Trophoblast cell (in vitro differentiated cells and primary cell): ENCODE measurements around the gene KCND2.

Experiments used
- DNase-seq, 2 donors: peaks; one replicate each; pipeline ENCODE4 v3.0.0-alpha.2; 2016
- H2AFZ ChIP-seq: 2 replicates; pipeline ENCODE4 v1.6.1; 2013; ENCODE audit warnings: low read length, moderate library complexity, mild to moderate bottlenecking; ENCODE audit not compliant: insufficient read depth, poor library complexity
- H2AK5ac ChIP-seq: 2 replicates; pipeline ENCODE4 v1.6.1; 2013; ENCODE audit warnings: mild to moderate bottlenecking, low read length
- H2BK120ac ChIP-seq: 2 replicates; pipeline ENCODE4 v1.6.1; 2013; ENCODE audit warnings: low read length, mild to moderate bottlenecking, moderate library complexity; ENCODE audit not compliant: insufficient read depth, poor library complexity
- H2BK12ac ChIP-seq: 2 replicates; pipeline ENCODE4 v1.6.1; 2013; ENCODE audit warnings: mild to moderate bottlenecking, low read length, moderate library complexity
- H2BK5ac ChIP-seq: 2 replicates; pipeline ENCODE4 v1.6.1; 2013; ENCODE audit warnings: low read length, low read depth, moderate library complexity, mild to moderate bottlenecking; ENCODE audit not compliant: poor library complexity
- H3K14ac ChIP-seq: 2 replicates; pipeline ENCODE4 v1.6.1; 2013; ENCODE audit warnings: mild to moderate bottlenecking, low read length
- H3K18ac ChIP-seq: 2 replicates; pipeline ENCODE4 v1.6.1; 2013; ENCODE audit warnings: mild to moderate bottlenecking, low read length
- H3K23ac ChIP-seq: 2 replicates; pipeline ENCODE4 v1.6.1; 2013; ENCODE audit warnings: low read length
- H3K27ac ChIP-seq: 2 replicates; pipeline ENCODE4 v1.5.1; 2013; ENCODE audit warnings: low read depth, mild to moderate bottlenecking, inconsistent platforms, low read length, moderate library complexity
- H3K27me3 ChIP-seq: 2 replicates; pipeline ENCODE4 v1.6.1; 2013; ENCODE audit warnings: inconsistent platforms, mild to moderate bottlenecking, low read length, moderate library complexity; ENCODE audit not compliant: insufficient read depth
- H3K36me3 ChIP-seq, 2 experiments: 1 replicate in 1 of 2; 2 replicates in 1 of 2; pipeline ENCODE4 v1.6.1; 2013; ENCODE audit warnings: low read length in 2 of 2, mild to moderate bottlenecking in 2 of 2, moderate library complexity in 1 of 2; ENCODE audit not compliant: insufficient read depth in 2 of 2, control insufficient read depth in 1 of 2
- H3K4ac ChIP-seq: 2 replicates; pipeline ENCODE4 v1.6.1; 2013; ENCODE audit warnings: low read depth, mild to moderate bottlenecking, low read length, moderate library complexity
- H3K4me1 ChIP-seq, 2 experiments: 1 replicate in 1 of 2; 2 replicates in 1 of 2; pipeline ENCODE4 v1.6.1; 2013; ENCODE audit warnings: low read length in 2 of 2, mild to moderate bottlenecking in 2 of 2, moderate library complexity in 1 of 2; ENCODE audit not compliant: insufficient read depth in 2 of 2, control insufficient read depth in 1 of 2
- H3K4me2 ChIP-seq: 2 replicates; pipeline ENCODE4 v1.6.1; 2013; ENCODE audit warnings: inconsistent platforms, mild to moderate bottlenecking, low read length, moderate library complexity
- H3K4me3 ChIP-seq: 2 replicates; pipeline ENCODE4 v1.5.1; 2013; ENCODE audit warnings: mild to moderate bottlenecking, low read depth, low read length, inconsistent platforms
- H3K79me1 ChIP-seq: one replicate; pipeline ENCODE4 v1.6.1; 2013; ENCODE audit warnings: low read length
- H3K79me2 ChIP-seq: 2 replicates; pipeline ENCODE4 v1.6.1; 2013; ENCODE audit warnings: low read length, mild to moderate bottlenecking; ENCODE audit not compliant: control insufficient read depth, insufficient read depth, poor library complexity
- H3K9ac ChIP-seq: 2 replicates; pipeline ENCODE4 v1.6.1; 2013; ENCODE audit warnings: mild to moderate bottlenecking, low read length
- H3K9me3 ChIP-seq: 2 replicates; pipeline ENCODE4 v1.6.1; 2013; ENCODE audit warnings: low read depth, mild to moderate bottlenecking, control low read depth, inconsistent platforms, low read length; ENCODE audit not compliant: insufficient read depth
- H4K12ac ChIP-seq: 2 replicates; pipeline ENCODE4 v1.6.1; 2013; ENCODE audit warnings: low read depth, mild to moderate bottlenecking, low read length, moderate library complexity
- H4K8ac ChIP-seq: 2 replicates; pipeline ENCODE4 v1.6.1; 2013; ENCODE audit warnings: low read depth, mild to moderate bottlenecking, low read length, moderate library complexity
- H4K91ac ChIP-seq: one replicate; pipeline ENCODE4 v1.6.1; 2013; ENCODE audit warnings: low read depth, mild to moderate bottlenecking, low read length, moderate library complexity
- WGBS: extraction: QIAGEN DNeasy Blood & Tissue Kit; methylation state at CpG from one replicate; pipeline ENCODE4 v1.1.7; 2013; ENCODE audit warnings: missing lambda C conversion rate; ENCODE audit not compliant: insufficient read length, insufficient coverage; ENCODE audit errors: extremely low coverage; 5-methylcytosine and 5-hydroxymethylcytosine counted together

Gene KCND2

GRCh38 chr7:120709252-120709971 is 436.4 kb downstream of the KCND2 start:
- H3K27ac ChIP-seq, result no peak overlapping the region
- no peak overlapping the region for H3K23ac ChIP-seq
- no CpG with 5 or more reads among the region's 1 CpG for WGBS
- no peak overlapping the region for H2AFZ ChIP-seq
- H3K79me2 ChIP-seq, result no peaks in the 10 kb centered on the region
- no peak overlapping the region for H3K4me3 ChIP-seq
- no peak overlapping the region for H4K91ac ChIP-seq
- no peak overlapping the region for H2AK5ac ChIP-seq
- H4K12ac ChIP-seq, result no peak overlapping the region
- no peaks in the 10 kb centered on the region for H3K4me1 ChIP-seq
- no peaks in the 10 kb centered on the region for H3K36me3 ChIP-seq
- DNase-seq, result no peak
- no peak overlapping the region for H2BK5ac ChIP-seq
- H3K9ac ChIP-seq, result no peak overlapping the region
- no peak overlapping the region for H3K4me2 ChIP-seq
- no peak overlapping the region for H4K8ac ChIP-seq
- no peak overlapping the region for H3K14ac ChIP-seq
- H3K4ac ChIP-seq, result no peak overlapping the region
- no peak overlapping the region for H2BK120ac ChIP-seq
- H3K27me3 ChIP-seq, result no peaks in the 10 kb centered on the region
- no peak overlapping the region for H2BK12ac ChIP-seq
- no peaks in the 10 kb centered on the region for H3K9me3 ChIP-seq
- H3K18ac ChIP-seq, result no peak overlapping the region
- no peaks in the 10 kb centered on the region for H3K79me1 ChIP-seq

- H3K36me3 ChIP-seq, result no peaks in the 10 kb centered on the region
- H3K4me3 ChIP-seq, result no peak overlapping the region
- H3K79me2 ChIP-seq, result no peaks in the 10 kb centered on the region
- no peak for DNase-seq
- WGBS, result no CpG with 5 or more reads among the region's 1 CpG
- H3K4ac ChIP-seq, result no peak overlapping the region
- H2BK5ac ChIP-seq, result no peak overlapping the region
- H3K4me2 ChIP-seq, result no peak overlapping the region
- H4K12ac ChIP-seq, result no peak overlapping the region
- no peak overlapping the region for H2AFZ ChIP-seq
- no peak overlapping the region for H2BK120ac ChIP-seq
- no peak overlapping the region for H2BK12ac ChIP-seq
- no peak overlapping the region for H4K91ac ChIP-seq
- H3K14ac ChIP-seq, result no peak overlapping the region
- no peaks in the 10 kb centered on the region for H3K9me3 ChIP-seq
- no peak overlapping the region for H3K27ac ChIP-seq
- H4K8ac ChIP-seq, result no peak overlapping the region
- H3K18ac ChIP-seq, result no peak overlapping the region
- no peak overlapping the region for H2AK5ac ChIP-seq
- no peaks in the 10 kb centered on the region for H3K27me3 ChIP-seq
- no peak overlapping the region for H3K23ac ChIP-seq
- H3K79me1 ChIP-seq, result no peaks in the 10 kb centered on the region
- H3K9ac ChIP-seq, result no peak overlapping the region
- H3K4me1 ChIP-seq, result no peaks in the 10 kb centered on the region
Measured at GRCh38 chr7:120709972-120710320, 437.0 kb downstream of the KCND2 start.

DNA sequence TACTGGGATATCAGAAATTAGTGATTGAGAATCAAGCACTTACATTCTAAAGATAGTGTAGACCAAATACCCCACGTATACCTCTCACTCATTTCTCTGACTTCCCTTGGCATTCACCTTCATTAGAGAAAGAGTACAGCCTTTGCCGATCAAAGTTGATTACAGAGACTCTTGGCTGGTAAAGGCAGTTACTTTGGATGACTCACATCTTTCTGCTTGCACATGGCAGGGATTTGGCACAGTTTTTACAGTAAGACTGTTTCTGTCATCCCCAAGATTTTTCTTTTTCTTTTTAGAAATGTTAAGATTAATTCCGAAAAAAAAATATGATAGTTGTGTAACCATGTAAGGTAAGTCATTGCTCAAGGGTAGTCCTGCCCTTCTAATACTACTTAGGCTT is 442.0 kb downstream of the KCND2 start:
- Histone ChIP-seq H4K8ac (no peak overlapping the region), H2BK120ac (no peak overlapping the region), H4K91ac (no peak overlapping the region), H3K27ac (no peak overlapping the region), H3K79me2 (no peaks in the 10 kb centered on the region), H4K12ac (no peak overlapping the region), H3K36me3 (no peaks in the 10 kb centered on the region), H3K4me3 (no peak overlapping the region), H2AFZ (no peak overlapping the region), H2BK5ac (no peak overlapping the region), H3K4ac (no peak overlapping the region), H3K27me3 (no peaks in the 10 kb centered on the region), H3K9ac (no peak overlapping the region), H3K23ac (no peak overlapping the region), H3K79me1 (no peaks in the 10 kb centered on the region), H2BK12ac (no peak overlapping the region), H3K9me3 (no peaks in the 10 kb centered on the region), H3K4me1 (no peaks in the 10 kb centered on the region), H3K18ac (no peak overlapping the region), H2AK5ac (no peak overlapping the region), H3K14ac (no peak overlapping the region), H3K4me2 (no peak overlapping the region)
- no peak for DNase-seq
- WGBS, result no CpG with 5 or more reads among the region's 3 CpGs

DNA sequence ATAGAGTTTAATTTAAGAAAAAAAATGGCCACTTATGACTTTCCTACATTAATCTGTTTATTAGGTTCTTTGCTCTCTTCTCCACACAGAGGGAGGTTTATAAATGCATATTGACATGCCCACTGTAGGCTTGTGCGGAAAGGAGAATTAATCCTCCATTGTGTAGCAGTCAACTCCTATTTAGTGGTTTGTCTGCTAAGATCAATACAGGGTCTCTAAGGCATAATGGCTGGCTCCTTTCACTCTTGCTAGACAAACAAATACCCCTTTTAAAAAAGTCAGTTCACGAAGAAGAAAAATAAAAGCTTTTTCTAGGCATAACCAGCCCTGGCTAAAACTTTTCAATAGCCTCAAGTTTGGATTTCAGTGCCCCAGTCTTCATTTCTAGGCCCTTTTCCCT is 443.3 kb downstream of the KCND2 start:
- H3K4me1 ChIP-seq, result no peaks in the 10 kb centered on the region
- no peak overlapping the region for H4K12ac ChIP-seq
- H2AK5ac ChIP-seq, result no peak overlapping the region
- no peaks in the 10 kb centered on the region for H3K79me2 ChIP-seq
- no peaks in the 10 kb centered on the region for H3K79me1 ChIP-seq
- H3K4ac ChIP-seq, result no peak overlapping the region
- no peaks in the 10 kb centered on the region for H3K9me3 ChIP-seq
- H3K23ac ChIP-seq, result no peak overlapping the region
- WGBS, result no CpG with 5 or more reads among the region's 2 CpGs
- no peaks in the 10 kb centered on the region for H3K27me3 ChIP-seq
- no peak overlapping the region for H2BK5ac ChIP-seq
- H3K18ac ChIP-seq, result no peak overlapping the region
- no peak overlapping the region for H3K4me2 ChIP-seq
- H3K4me3 ChIP-seq, result no peak overlapping the region
- H4K8ac ChIP-seq, result no peak overlapping the region
- DNase-seq, result no peak
- H3K14ac ChIP-seq, result no peak overlapping the region
- no peak overlapping the region for H2AFZ ChIP-seq
- H3K36me3 ChIP-seq, result no peaks in the 10 kb centered on the region
- H2BK12ac ChIP-seq, result no peak overlapping the region
- H3K27ac ChIP-seq, result no peak overlapping the region
- no peak overlapping the region for H4K91ac ChIP-seq
- H3K9ac ChIP-seq, result no peak overlapping the region
- H2BK120ac ChIP-seq, result no peak overlapping the region
